ENCODE results near the gene RASAL2. TPM values are rescaled to one million over a fixed set of nuclear protein-coding genes. Genes with fewer than 3 reads are reported as not detected.
A peak's percentile ranks its signal among the peaks of the same experiment; 100 is the strongest.

The RASAL2 gene
- total and polyA plus RNA-seq, 2 experiments from 2014 or later: 16.0 to 42.2 TPM

DNA sequence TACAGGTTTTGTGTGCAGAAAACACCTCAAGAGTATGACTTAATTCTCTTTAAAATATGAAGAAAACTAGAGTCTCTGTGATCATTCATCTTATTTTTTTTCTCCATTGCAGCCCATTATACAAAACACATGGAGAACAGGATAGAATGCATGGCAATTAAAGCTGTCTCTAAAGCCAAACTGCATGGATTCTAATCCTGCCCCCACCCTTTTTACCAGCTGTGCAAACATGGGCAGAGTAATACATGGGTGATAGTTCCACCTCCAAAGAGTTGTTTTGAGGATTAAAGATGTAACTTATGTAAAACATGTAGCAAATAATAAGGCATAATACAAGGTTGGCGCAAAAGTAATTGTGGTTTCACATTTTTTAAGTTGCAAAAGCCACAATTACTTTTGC lies 288.5 kb downstream of the RASAL2 start (continued):
- TF ChIP-seq, protein P1, sequence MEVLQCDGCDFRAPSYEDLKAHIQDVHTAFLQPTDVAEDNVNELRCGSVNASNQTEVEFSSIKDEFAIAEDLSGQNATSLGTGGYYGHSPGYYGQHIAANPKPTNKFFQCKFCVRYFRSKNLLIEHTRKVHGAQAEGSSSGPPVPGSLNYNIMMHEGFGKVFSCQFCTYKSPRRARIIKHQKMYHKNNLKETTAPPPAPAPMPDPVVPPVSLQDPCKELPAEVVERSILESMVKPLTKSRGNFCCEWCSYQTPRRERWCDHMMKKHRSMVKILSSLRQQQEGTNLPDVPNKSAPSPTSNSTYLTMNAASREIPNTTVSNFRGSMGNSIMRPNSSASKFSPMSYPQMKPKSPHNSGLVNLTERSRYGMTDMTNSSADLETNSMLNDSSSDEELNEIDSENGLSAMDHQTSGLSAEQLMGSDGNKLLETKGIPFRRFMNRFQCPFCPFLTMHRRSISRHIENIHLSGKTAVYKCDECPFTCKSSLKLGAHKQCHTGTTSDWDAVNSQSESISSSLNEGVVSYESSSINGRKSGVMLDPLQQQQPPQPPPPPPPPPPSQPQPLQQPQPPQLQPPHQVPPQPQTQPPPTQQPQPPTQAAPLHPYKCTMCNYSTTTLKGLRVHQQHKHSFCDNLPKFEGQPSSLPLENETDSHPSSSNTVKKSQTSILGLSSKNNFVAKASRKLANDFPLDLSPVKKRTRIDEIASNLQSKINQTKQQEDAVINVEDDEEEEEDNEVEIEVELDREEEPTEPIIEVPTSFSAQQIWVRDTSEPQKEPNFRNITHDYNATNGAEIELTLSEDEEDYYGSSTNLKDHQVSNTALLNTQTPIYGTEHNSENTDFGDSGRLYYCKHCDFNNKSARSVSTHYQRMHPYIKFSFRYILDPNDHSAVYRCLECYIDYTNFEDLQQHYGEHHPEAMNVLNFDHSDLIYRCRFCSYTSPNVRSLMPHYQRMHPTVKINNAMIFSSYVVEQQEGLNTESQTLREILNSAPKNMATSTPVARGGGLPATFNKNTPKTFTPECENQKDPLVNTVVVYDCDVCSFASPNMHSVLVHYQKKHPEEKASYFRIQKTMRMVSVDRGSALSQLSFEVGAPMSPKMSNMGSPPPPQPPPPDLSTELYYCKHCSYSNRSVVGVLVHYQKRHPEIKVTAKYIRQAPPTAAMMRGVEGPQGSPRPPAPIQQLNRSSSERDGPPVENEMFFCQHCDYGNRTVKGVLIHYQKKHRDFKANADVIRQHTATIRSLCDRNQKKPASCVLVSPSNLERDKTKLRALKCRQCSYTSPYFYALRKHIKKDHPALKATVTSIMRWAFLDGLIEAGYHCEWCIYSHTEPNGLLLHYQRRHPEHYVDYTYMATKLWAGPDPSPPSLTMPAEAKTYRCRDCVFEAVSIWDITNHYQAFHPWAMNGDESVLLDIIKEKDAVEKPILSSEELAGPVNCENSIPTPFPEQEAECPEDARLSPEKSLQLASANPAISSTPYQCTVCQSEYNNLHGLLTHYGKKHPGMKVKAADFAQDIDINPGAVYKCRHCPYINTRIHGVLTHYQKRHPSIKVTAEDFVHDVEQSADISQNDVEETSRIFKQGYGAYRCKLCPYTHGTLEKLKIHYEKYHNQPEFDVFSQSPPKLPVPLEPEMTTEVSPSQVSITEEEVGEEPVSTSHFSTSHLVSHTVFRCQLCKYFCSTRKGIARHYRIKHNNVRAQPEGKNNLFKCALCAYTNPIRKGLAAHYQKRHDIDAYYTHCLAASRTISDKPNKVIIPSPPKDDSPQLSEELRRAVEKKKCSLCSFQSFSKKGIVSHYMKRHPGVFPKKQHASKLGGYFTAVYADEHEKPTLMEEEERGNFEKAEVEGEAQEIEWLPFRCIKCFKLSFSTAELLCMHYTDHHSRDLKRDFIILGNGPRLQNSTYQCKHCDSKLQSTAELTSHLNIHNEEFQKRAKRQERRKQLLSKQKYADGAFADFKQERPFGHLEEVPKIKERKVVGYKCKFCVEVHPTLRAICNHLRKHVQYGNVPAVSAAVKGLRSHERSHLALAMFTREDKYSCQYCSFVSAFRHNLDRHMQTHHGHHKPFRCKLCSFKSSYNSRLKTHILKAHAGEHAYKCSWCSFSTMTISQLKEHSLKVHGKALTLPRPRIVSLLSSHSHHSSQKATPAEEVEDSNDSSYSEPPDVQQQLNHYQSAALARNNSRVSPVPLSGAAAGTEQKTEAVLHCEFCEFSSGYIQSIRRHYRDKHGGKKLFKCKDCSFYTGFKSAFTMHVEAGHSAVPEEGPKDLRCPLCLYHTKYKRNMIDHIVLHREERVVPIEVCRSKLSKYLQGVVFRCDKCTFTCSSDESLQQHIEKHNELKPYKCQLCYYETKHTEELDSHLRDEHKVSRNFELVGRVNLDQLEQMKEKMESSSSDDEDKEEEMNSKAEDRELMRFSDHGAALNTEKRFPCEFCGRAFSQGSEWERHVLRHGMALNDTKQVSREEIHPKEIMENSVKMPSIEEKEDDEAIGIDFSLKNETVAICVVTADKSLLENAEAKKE (CRISPR knock-in tag; IDR thresholded peaks at IDR 0.05): no peak

DNA sequence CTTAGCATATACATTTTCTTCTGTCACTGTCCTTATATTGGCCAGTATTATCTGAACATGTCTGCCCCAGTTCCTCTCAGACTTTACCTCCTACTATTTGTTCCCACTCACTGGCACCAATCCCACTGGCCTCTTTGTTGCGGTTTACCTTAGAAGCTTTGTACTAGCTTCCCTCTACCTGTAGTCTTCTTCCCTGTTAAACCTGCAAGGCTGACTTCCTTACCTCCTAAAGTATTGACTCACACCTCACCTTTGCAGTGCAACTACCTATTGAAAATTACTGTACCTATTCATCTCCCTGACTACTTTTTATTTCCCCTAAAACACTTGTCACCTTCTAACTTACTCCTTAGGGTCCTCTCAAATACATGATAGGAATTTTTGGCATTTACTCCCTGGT lies 291.8 kb downstream of the RASAL2 start:
- no peaks in the 10 kb centered on the region for H3K36me3 Mint-ChIP-seq (ENCODE audit: low read depth)
- Histone ChIP-seq H3K27me3 (ENCODE audit: insufficient read depth) (no peaks in the 10 kb centered on the region), H3K9me2 (ENCODE audit: insufficient read depth) (no peaks in the 10 kb centered on the region), H3K27ac (ENCODE audit: low read depth) (no peak overlapping the region), H3K4me3 (no peak overlapping the region), H4K20me1 (replicated peaks; ENCODE audit: insufficient read depth) (peaks cover 6% of the 10 kb centered on the region; the same call in 1 of the 2 replicates), H3K36me3 (ENCODE audit: insufficient read depth) (no peaks in the 10 kb centered on the region), H3F3A (replicated peaks; ENCODE audit: low read depth) (no peaks in the 10 kb centered on the region), H3K4me1 (ENCODE audit: insufficient read depth) (peaks cover 14% of the 10 kb centered on the region; the same call in 1 of the 2 replicates), H2AFZ (no peak overlapping the region), H3K4me2 (no peak overlapping the region), H3K79me2 (replicated peaks; ENCODE audit: insufficient read depth) (peaks cover 33% of the 10 kb centered on the region)
- H3K27me3 Mint-ChIP-seq (ENCODE audit: insufficient read depth, low read depth, poor library complexity): no peaks in the 10 kb centered on the region
- H3K9me3 Mint-ChIP-seq: no peaks in the 10 kb centered on the region
- no peak overlapping the region for H3K27ac Mint-ChIP-seq
- H3K4me3 Mint-ChIP-seq: no peak overlapping the region
- ATAC-seq (peak; percentile 40; the same call in 2 of the 3 replicates), DNase-seq (ENCODE audit: low spot score) (no peak)
- H3K4me1 Mint-ChIP-seq: peaks cover 19% of the 10 kb centered on the region
- TF ChIP-seq NANOG (IDR thresholded peaks at IDR 0.05; ENCODE audit: borderline replicate concordance) (no peak), CREB1 (CRISPR knock-in tag; IDR thresholded peaks at IDR 0.05; ENCODE audit: low read depth) (no peak), ZNF114 (CRISPR knock-in tag; IDR thresholded peaks at IDR 0.05) (no peak), ETS1 (IDR thresholded peaks at IDR 0.05) (no peak), JUNB (IDR thresholded peaks at IDR 0.05; ENCODE audit: unreplicated experiment) (no peak), POLR2AphosphoS5 (IDR thresholded peaks at IDR 0.05; ENCODE audit: low read depth) (no peak)
- TF ChIP-seq, protein P2, sequence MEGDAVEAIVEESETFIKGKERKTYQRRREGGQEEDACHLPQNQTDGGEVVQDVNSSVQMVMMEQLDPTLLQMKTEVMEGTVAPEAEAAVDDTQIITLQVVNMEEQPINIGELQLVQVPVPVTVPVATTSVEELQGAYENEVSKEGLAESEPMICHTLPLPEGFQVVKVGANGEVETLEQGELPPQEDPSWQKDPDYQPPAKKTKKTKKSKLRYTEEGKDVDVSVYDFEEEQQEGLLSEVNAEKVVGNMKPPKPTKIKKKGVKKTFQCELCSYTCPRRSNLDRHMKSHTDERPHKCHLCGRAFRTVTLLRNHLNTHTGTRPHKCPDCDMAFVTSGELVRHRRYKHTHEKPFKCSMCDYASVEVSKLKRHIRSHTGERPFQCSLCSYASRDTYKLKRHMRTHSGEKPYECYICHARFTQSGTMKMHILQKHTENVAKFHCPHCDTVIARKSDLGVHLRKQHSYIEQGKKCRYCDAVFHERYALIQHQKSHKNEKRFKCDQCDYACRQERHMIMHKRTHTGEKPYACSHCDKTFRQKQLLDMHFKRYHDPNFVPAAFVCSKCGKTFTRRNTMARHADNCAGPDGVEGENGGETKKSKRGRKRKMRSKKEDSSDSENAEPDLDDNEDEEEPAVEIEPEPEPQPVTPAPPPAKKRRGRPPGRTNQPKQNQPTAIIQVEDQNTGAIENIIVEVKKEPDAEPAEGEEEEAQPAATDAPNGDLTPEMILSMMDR (conservative IDR thresholded peaks at IDR 0.05; ENCODE audit: low read depth in 2 of 2): no peak

All from GM23338 (cell line).